DND-41 (cell line): ENCODE measurements around the gene TWSG1.

ENCODE experiments used
- ATAC-seq: fragments of 200-7000 bp; cut with Tn5 transposase; 3 replicates; pipeline ENCODE4 v1.9.1; 2021; ENCODE audit warnings: low read depth; ENCODE audit not compliant: insufficient read depth
- DNase-seq: peaks from one replicate; pipeline ENCODE4 v3.0.0-alpha.2; 2020
- H2AFZ ChIP-seq: 2 replicates; pipeline ENCODE4 v1.6.0; 2012; ENCODE audit warnings: low read depth, low read length
- H3K27ac ChIP-seq: 2 replicates; pipeline ENCODE4 v1.5.1; 2012; ENCODE audit warnings: low read length, inconsistent platforms
- H3K27me3 ChIP-seq: fragments of 200-600 bp; sonication (generic); 2 replicates; pipeline ENCODE4 v1.6.0; 2012; ENCODE audit warnings: low read length, mild to moderate bottlenecking, inconsistent platforms; ENCODE audit not compliant: insufficient read depth, poor library complexity
- H3K36me3 ChIP-seq: 2 replicates; pipeline ENCODE4 v1.5.1; 2012; ENCODE audit warnings: low read length, inconsistent platforms; ENCODE audit not compliant: insufficient read depth
- H3K4me1 ChIP-seq: 2 replicates; pipeline ENCODE4 v1.5.1; 2012; ENCODE audit warnings: mild to moderate bottlenecking, low read length; ENCODE audit not compliant: insufficient read depth
- H3K4me2 ChIP-seq: 2 replicates; pipeline ENCODE4 v1.6.0; 2012; ENCODE audit warnings: mild to moderate bottlenecking, moderate library complexity, low read length, inconsistent platforms; ENCODE audit not compliant: insufficient read depth
- H3K4me3 ChIP-seq, 2 experiments: fragments of 200-600 bp in 1 of 2; shearing (Covaris generic) in 1 of 2; 2 replicates each; pipeline ENCODE4 v1.5.1; 2012 to 2016; ENCODE audit warnings: inconsistent platforms in 2 of 2, low read length in 2 of 2, mild to moderate bottlenecking in 2 of 2, low read depth in 1 of 2, moderate library complexity in 1 of 2
- H3K79me2 ChIP-seq: 2 replicates; pipeline ENCODE4 v1.6.0; 2012; ENCODE audit warnings: low read length, inconsistent platforms; ENCODE audit not compliant: insufficient read depth
- H3K9ac ChIP-seq: 2 replicates; pipeline ENCODE4 v1.6.0; 2012; ENCODE audit warnings: low read depth, mild to moderate bottlenecking, inconsistent platforms, low read length, moderate library complexity
- H3K9me3 ChIP-seq: 2 replicates; pipeline ENCODE4 v1.5.1; 2012; ENCODE audit warnings: low read length, moderate library complexity, mild to moderate bottlenecking, inconsistent platforms; ENCODE audit not compliant: insufficient read depth, severe bottlenecking
- H4K20me1 ChIP-seq: 2 replicates; pipeline ENCODE4 v1.6.0; 2012; ENCODE audit warnings: low read length; ENCODE audit not compliant: insufficient read depth
- EZH2 ChIP-seq: IDR thresholded peaks from 3 replicates; pipeline ENCODE4 v1.6.1; 2012; ENCODE audit warnings: borderline replicate concordance, low read depth, mild to moderate bottlenecking, moderate library complexity, low read length, inconsistent platforms; ENCODE audit not compliant: severe bottlenecking
- TF ChIP-seq, protein P1 (sequence below): IDR thresholded peaks from 2 replicates; pipeline ENCODE4 v1.5.1; 2012; ENCODE audit warnings: borderline replicate concordance, low read length, moderate library complexity, mild to moderate bottlenecking; ENCODE audit not compliant: poor library complexity, severe bottlenecking; ENCODE audit errors: extremely low read depth

The TWSG1 gene

DNA sequence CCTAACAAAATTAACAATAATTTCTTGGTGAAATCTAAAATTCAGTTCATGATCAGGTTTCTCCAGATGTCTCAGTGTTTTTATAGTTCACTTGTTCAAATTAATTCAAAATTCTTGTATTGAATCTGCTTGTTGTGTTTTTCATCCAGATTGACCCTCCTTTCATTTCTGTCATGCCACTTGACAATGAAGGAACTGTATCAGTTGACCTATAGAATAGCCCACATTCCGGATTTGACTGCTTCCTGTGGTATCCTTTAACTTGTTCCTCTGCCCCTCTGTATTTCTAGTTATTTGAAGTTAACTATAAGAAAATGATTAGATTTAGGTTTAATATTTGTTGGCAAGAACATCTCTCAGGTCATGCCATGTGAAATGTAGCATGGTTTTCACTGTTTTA, 53.3 kb downstream of the TWSG1 start:
- DNase-seq (no peak), ATAC-seq (no peak)
- H3K79me2 ChIP-seq = no peaks in the 10 kb centered on the region
- no peaks in the 10 kb centered on the region for H4K20me1 ChIP-seq
- H3K9ac ChIP-seq = no peak overlapping the region
- peaks cover 18% of the 10 kb centered on the region for H3K9me3 ChIP-seq
- H2AFZ ChIP-seq = no peak overlapping the region
- H3K4me3 ChIP-seq = no peak overlapping the region
- TF ChIP-seq, protein P1, sequence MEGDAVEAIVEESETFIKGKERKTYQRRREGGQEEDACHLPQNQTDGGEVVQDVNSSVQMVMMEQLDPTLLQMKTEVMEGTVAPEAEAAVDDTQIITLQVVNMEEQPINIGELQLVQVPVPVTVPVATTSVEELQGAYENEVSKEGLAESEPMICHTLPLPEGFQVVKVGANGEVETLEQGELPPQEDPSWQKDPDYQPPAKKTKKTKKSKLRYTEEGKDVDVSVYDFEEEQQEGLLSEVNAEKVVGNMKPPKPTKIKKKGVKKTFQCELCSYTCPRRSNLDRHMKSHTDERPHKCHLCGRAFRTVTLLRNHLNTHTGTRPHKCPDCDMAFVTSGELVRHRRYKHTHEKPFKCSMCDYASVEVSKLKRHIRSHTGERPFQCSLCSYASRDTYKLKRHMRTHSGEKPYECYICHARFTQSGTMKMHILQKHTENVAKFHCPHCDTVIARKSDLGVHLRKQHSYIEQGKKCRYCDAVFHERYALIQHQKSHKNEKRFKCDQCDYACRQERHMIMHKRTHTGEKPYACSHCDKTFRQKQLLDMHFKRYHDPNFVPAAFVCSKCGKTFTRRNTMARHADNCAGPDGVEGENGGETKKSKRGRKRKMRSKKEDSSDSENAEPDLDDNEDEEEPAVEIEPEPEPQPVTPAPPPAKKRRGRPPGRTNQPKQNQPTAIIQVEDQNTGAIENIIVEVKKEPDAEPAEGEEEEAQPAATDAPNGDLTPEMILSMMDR = no peak
- no peak for TF ChIP-seq EZH2
- H3K4me2 ChIP-seq = no peak overlapping the region
- H3K36me3 ChIP-seq = peaks cover 6% of the 10 kb centered on the region; the same call in 1 of the 2 replicates
- H3K27me3 ChIP-seq = no peaks in the 10 kb centered on the region
- H3K4me1 ChIP-seq = no peaks in the 10 kb centered on the region
- H3K27ac ChIP-seq = no peak overlapping the region

DNA sequence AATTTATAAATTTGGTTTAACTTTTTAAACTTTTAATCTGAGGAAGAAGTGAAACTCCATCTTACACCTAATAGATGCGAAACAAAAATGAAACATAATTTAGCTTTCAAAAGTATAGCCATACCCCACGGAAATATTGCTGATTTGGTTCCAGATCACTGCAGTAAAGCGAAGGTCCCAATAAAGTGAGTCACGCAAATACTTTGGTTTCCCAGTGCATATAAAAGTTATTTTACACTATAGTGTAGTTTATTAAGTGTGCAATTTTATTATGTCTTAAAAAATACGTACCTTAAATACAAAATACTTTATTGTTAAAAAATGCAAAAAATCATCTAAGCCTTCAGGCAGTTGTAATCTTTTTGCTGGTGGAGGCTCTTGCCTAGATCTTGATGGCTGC, 55.1 kb downstream of the TWSG1 start:
- H3K4me2 ChIP-seq = no peak overlapping the region
- H3K9me3 ChIP-seq = peaks cover 18% of the 10 kb centered on the region
- DNase-seq = no peak
- H3K79me2 ChIP-seq = no peaks in the 10 kb centered on the region
- TF ChIP-seq, protein P1 = no peak
- TF ChIP-seq EZH2 = no peak
- H2AFZ ChIP-seq = no peak overlapping the region
- no peaks in the 10 kb centered on the region for H3K27me3 ChIP-seq
- H3K4me3 ChIP-seq = no peak overlapping the region
- no peak for ATAC-seq
- H3K36me3 ChIP-seq = peaks cover 6% of the 10 kb centered on the region; the same call in 1 of the 2 replicates
- no peak overlapping the region for H3K9ac ChIP-seq
- H3K4me1 ChIP-seq = no peaks in the 10 kb centered on the region
- no peak overlapping the region for H3K27ac ChIP-seq
- no peaks in the 10 kb centered on the region for H4K20me1 ChIP-seq

DNA sequence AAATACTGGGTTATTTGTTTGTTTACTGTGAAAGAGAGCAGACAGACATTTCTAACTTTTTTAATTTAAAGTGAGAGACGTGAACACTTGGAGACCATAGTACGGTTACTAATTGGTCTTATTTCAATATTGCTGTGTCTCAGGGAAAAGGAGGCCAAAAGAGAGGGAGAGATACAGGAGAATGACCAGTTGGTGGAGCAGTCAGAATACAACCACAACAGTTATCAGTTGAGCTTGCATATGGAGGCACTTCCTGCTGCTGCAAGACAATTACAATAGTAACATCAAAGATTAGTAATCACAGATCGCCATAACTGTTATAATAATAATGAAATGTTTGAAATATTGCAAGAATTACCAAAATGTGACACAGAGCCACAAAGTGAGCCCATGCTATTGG, 58.2 kb downstream of the TWSG1 start:
- TF ChIP-seq, protein P1 = no peak
- TF ChIP-seq EZH2 = no peak
- H3K27me3 ChIP-seq = no peaks in the 10 kb centered on the region
- no peaks in the 10 kb centered on the region for H4K20me1 ChIP-seq
- H3K4me2 ChIP-seq = no peak overlapping the region
- no peak overlapping the region for H3K9ac ChIP-seq
- peaks cover 18% of the 10 kb centered on the region for H3K9me3 ChIP-seq
- H2AFZ ChIP-seq = no peak overlapping the region
- H3K4me3 ChIP-seq = no peak overlapping the region
- H3K27ac ChIP-seq = no peak overlapping the region
- ATAC-seq (no peak), DNase-seq (no peak)
- peaks cover 12% of the 10 kb centered on the region; the same call in 1 of the 2 replicates for H3K36me3 ChIP-seq
- H3K79me2 ChIP-seq = no peaks in the 10 kb centered on the region
- H3K4me1 ChIP-seq = no peaks in the 10 kb centered on the region

DNA sequence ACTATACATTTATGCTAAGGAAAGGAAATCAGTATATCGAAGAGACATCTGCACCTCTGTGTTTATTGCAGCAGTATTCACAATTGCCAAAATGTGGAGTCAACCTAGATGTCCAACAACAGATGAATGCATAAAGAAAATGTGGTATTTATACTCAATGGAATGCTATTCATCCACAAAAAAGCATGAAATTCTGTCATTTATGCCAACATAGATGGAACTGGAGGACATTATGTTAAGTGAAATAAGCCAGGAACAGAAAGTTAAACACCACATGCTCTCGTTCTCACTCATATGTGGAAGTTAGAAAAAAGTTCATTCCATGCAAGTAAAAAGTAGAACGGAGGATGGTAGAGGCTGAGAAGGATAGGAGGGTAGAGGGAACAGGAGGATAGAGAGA, 59.5 kb downstream of the TWSG1 start:
- Histone ChIP-seq H3K4me1 (no peaks in the 10 kb centered on the region), H3K9ac (no peak overlapping the region), H3K27me3 (no peaks in the 10 kb centered on the region), H4K20me1 (no peaks in the 10 kb centered on the region), H3K9me3 (peaks cover 18% of the 10 kb centered on the region), H3K27ac (no peak overlapping the region), H3K4me2 (no peak overlapping the region), H2AFZ (no peak overlapping the region), H3K36me3 (peaks cover 12% of the 10 kb centered on the region; the same call in 1 of the 2 replicates), H3K79me2 (no peaks in the 10 kb centered on the region), H3K4me3 (no peak overlapping the region)
- TF ChIP-seq EZH2 = no peak
- TF ChIP-seq, protein P1 = no peak
- ATAC-seq (no peak), DNase-seq (no peak)
